ENCODE measurements around the gene RICTOR. TPM values are rescaled to one million over a fixed set of nuclear protein-coding genes. Genes with fewer than 3 reads are reported as not detected.
"Not testable (repeated sequence)": the region's sequence is repeated elsewhere in the genome, so short reads cannot be mapped to it uniquely, and the experiment has no call there.

Gene RICTOR
- total and polyA plus RNA-seq, 3 donors from 2014 or later: 14.4 to 61.8 (median 57.7) TPM

GRCh38 chr5:39015743-39016586 is 58.2 kb downstream of the RICTOR start:
- no peak for DNase-seq
- Histone ChIP-seq H3K9me3 (no peaks in the 10 kb centered on the region), H3K4me3 (no peak overlapping the region), H3K4me1 (no peaks in the 10 kb centered on the region), H3K27me3 (no peaks in the 10 kb centered on the region), H3K36me3 (ENCODE audit: low read depth, missing control alignments) (no peaks in the 10 kb centered on the region), H3K27ac (no peak overlapping the region)
- TF ChIP-seq POLR2A (IDR thresholded peaks at IDR 0.05): no peak
- TF ChIP-seq CTCF (IDR thresholded peaks at IDR 0.05): no peak
- WGBS, 2 donors: 73 to 74% methylated on average over 4 of the region's 4 CpGs
- intact Hi-C loops (cut with DNase I; ENCODE audit: low total_unique reads): no loop called here

GRCh38 chr5:39014561-39014960 is 59.6 kb downstream of the RICTOR start:
- intact Hi-C loops (cut with DNase I; ENCODE audit: low total_unique reads): no loop called here
- H3K27me3 ChIP-seq: no peaks in the 10 kb centered on the region
- H3K36me3 ChIP-seq (ENCODE audit: low read depth, missing control alignments): no peaks in the 10 kb centered on the region
- no peaks in the 10 kb centered on the region for H3K4me1 ChIP-seq
- H3K27ac ChIP-seq: no peak overlapping the region
- DNase-seq: no peak
- no peak for TF ChIP-seq POLR2A (IDR thresholded peaks at IDR 0.05)
- no peak for TF ChIP-seq CTCF (IDR thresholded peaks at IDR 0.05)
- H3K4me3 ChIP-seq: no peak overlapping the region
- 62 to 74% methylated on average over 2 of the region's 2 CpGs for WGBS, 2 donors
- no peaks in the 10 kb centered on the region for H3K9me3 ChIP-seq

GRCh38 chr5:39013938-39014337 is 60.3 kb downstream of the RICTOR start:
- no peaks in the 10 kb centered on the region for H3K9me3 ChIP-seq
- H3K27me3 ChIP-seq: no peaks in the 10 kb centered on the region
- intact Hi-C loops (cut with DNase I; ENCODE audit: low total_unique reads): no loop called here
- H3K4me3 ChIP-seq: no peak overlapping the region
- no peak overlapping the region for H3K27ac ChIP-seq
- TF ChIP-seq CTCF (IDR thresholded peaks at IDR 0.05): no peak
- no peak for TF ChIP-seq POLR2A (IDR thresholded peaks at IDR 0.05)
- WGBS, 2 donors: 94 to 95% methylated on average over 2 of the region's 2 CpGs
- DNase-seq: no peak
- no peaks in the 10 kb centered on the region for H3K36me3 ChIP-seq (ENCODE audit: low read depth, missing control alignments)
- no peaks in the 10 kb centered on the region for H3K4me1 ChIP-seq

GRCh38 chr5:39010958-39011357 is 63.2 kb downstream of the RICTOR start:
- WGBS, 2 donors: 100% methylated on average over 1 to 2 of the region's 2 CpGs
- H3K9me3 ChIP-seq; DNase-seq; H3K4me3 ChIP-seq; intact Hi-C loops (cut with DNase I; ENCODE audit: low total_unique reads); H3K27me3 ChIP-seq; H3K4me1 ChIP-seq; H3K36me3 ChIP-seq (ENCODE audit: low read depth, missing control alignments); H3K27ac ChIP-seq: not testable (repeated sequence)

- Histone ChIP-seq H3K4me3 (no peak overlapping the region), H3K9me3 (no peaks in the 10 kb centered on the region), H3K36me3 (ENCODE audit: low read depth, missing control alignments) (no peaks in the 10 kb centered on the region), H3K27ac (no peak overlapping the region), H3K27me3 (no peaks in the 10 kb centered on the region), H3K4me1 (no peaks in the 10 kb centered on the region)
- no peak for DNase-seq
- intact Hi-C loops (cut with DNase I; ENCODE audit: low total_unique reads): no loop called here
- WGBS, 2 donors: 93 to 94% methylated on average over 4 of the region's 4 CpGs
- TF ChIP-seq CTCF (IDR thresholded peaks at IDR 0.05) (no peak), POLR2A (IDR thresholded peaks at IDR 0.05) (no peak)
Observed at GRCh38 chr5:39009981-39010380, 64.2 kb downstream of the RICTOR start.
